Vagina (tissue), 2 donors: ENCODE measurements around the gene APLP2.

Experiments
- CTCF ChIP-seq, 3 experiments: fragments of 450-650 bp in 2 of 3; fragments of 200-600 bp in 1 of 3; sonication (generic) in 1 of 3; IDR thresholded peaks; one replicate each; pipeline ENCODE4 v1.5.1; 2017 to 2019; ENCODE audit warnings: antibody characterized with exemption in 3 of 3, mild to moderate bottlenecking in 2 of 3, moderate library complexity in 2 of 3
- POLR2A ChIP-seq, 2 donors: fragments of 450-650 bp; IDR thresholded peaks; one replicate each; pipeline ENCODE4 v1.6.1; 2017; ENCODE audit warnings: antibody characterized with exemption in 2 of 2, mild to moderate bottlenecking in 2 of 2, moderate library complexity in 2 of 2

DNA sequence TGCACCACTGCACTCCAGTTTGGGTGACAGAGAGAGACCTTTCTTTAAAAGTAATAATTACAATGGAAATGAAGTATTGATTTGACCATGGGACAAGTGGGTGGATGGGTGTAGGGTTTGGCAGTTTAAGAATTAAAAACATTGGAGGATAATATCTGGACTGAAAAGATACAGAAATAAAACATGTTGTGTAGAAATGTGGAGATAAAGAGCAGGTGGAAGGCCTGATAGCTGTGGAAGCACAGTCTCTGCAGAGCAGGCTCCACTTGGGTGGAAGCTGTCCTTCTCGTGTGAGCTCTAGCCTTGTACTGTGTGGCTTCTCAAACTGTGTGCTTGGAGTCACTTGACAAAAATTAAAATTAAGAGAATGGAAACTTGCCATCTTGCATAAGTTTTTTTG is 25.6 kb downstream of the APLP2 start:
- TF ChIP-seq CTCF (IDR thresholded peaks at IDR 0.05) (no peak), POLR2A (IDR thresholded peaks at IDR 0.05) (no peak)
